ENCODE measurements around the gene FLNC. TPM values are rescaled to one million over a fixed set of nuclear protein-coding genes. Genes with fewer than 3 reads are reported as not detected.

FLNC gene
- total and polyA plus RNA-seq, 2 experiments from 2014 or later: 46.6 to 60.7 TPM

DNA sequence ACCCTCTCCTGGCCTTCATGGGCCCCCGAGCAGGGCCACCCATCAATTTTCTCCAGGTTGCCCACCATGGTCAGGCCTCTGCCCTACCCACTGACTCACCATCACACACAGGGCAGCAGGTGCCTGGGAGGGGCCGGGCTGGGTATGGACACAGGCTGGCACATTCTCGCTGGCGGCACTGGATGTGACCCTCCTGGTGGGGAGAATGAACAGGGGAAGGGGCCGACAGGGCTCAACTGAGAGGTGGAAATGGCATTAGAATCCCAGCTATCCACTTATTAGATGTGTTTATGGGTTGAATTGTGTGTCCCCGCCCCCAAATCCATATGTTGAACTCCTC, 63.9 kb downstream of the FLNC start:
- no peak overlapping the region for H2AFZ ChIP-seq

DNA sequence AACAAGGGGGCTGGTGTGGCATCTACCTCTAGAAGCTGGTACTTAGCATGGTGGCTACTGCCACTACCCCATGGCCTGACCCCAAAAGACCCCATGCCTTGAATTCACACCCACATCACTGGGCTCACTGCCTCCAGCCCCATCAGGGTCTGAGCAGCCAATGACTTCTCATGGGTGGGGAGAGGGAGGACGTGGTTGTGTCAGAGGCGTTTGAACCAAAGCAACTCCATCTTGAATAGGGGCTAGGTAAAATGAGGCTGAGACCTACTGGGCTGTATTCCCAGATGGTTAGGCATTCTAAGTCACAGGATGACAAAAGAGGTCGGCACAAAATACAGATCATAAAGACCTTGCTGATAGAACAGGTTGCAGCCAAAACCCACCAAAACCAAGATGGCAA, 65.1 kb downstream of the FLNC start:
- Histone ChIP-seq H3K4me1 (ENCODE audit: insufficient read depth) (no peaks in the 10 kb centered on the region), H3K4me2 (no peak overlapping the region), H3K9me2 (replicated peaks; ENCODE audit: insufficient read depth) (no peaks in the 10 kb centered on the region), H3K27ac (no peak overlapping the region), H3K79me2 (no peaks in the 10 kb centered on the region), H3K9me3 (ENCODE audit: low read depth) (no peaks in the 10 kb centered on the region), H2AFZ (no peak overlapping the region), H3K36me3 (replicated peaks; ENCODE audit: insufficient read depth, low read depth) (no peaks in the 10 kb centered on the region), H3K27me3 (peaks cover 5% of the 10 kb centered on the region), H3K4me3 (no peak overlapping the region), H4K20me1 (ENCODE audit: insufficient read depth, poor library complexity, severe bottlenecking) (no peaks in the 10 kb centered on the region)
- no peak for DNase-seq (ENCODE audit: low spot score)
- TF ChIP-seq EZH2 (IDR thresholded peaks at IDR 0.05; ENCODE audit: borderline replicate concordance) (no peak), EZH2phosphoT487 (IDR thresholded peaks at IDR 0.05; ENCODE audit: low read depth, severe bottlenecking, unreplicated experiment) (no peak)
- TF ChIP-seq, protein P1, sequence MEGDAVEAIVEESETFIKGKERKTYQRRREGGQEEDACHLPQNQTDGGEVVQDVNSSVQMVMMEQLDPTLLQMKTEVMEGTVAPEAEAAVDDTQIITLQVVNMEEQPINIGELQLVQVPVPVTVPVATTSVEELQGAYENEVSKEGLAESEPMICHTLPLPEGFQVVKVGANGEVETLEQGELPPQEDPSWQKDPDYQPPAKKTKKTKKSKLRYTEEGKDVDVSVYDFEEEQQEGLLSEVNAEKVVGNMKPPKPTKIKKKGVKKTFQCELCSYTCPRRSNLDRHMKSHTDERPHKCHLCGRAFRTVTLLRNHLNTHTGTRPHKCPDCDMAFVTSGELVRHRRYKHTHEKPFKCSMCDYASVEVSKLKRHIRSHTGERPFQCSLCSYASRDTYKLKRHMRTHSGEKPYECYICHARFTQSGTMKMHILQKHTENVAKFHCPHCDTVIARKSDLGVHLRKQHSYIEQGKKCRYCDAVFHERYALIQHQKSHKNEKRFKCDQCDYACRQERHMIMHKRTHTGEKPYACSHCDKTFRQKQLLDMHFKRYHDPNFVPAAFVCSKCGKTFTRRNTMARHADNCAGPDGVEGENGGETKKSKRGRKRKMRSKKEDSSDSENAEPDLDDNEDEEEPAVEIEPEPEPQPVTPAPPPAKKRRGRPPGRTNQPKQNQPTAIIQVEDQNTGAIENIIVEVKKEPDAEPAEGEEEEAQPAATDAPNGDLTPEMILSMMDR (IDR thresholded peaks at IDR 0.05; ENCODE audit: poor library complexity): no peak
- WGBS (ENCODE audit: low lambda C conversion rate, missing lambda C conversion rate): 97% methylated on average over 3 of the region's 3 CpGs

More for the DNA sequence above, 63.9 kb downstream of the FLNC start:
- WGBS (ENCODE audit: low lambda C conversion rate, missing lambda C conversion rate): 98% methylated on average over 6 of the region's 6 CpGs
- no peak for TF ChIP-seq EZH2phosphoT487 (IDR thresholded peaks at IDR 0.05; ENCODE audit: low read depth, severe bottlenecking, unreplicated experiment)
- TF ChIP-seq, protein P1 (IDR thresholded peaks at IDR 0.05; ENCODE audit: poor library complexity): no peak
- no peak for TF ChIP-seq EZH2 (IDR thresholded peaks at IDR 0.05; ENCODE audit: borderline replicate concordance)
- no peak for DNase-seq (ENCODE audit: low spot score)
- Histone ChIP-seq H3K79me2 (no peaks in the 10 kb centered on the region), H4K20me1 (ENCODE audit: insufficient read depth, poor library complexity, severe bottlenecking) (no peaks in the 10 kb centered on the region), H3K27ac (no peak overlapping the region), H3K9me3 (ENCODE audit: low read depth) (no peaks in the 10 kb centered on the region), H3K4me3 (no peak overlapping the region), H3K36me3 (replicated peaks; ENCODE audit: insufficient read depth, low read depth) (no peaks in the 10 kb centered on the region), H3K9me2 (replicated peaks; ENCODE audit: insufficient read depth) (no peaks in the 10 kb centered on the region), H3K4me1 (ENCODE audit: insufficient read depth) (no peaks in the 10 kb centered on the region), H3K4me2 (no peak overlapping the region), H3K27me3 (peaks cover 5% of the 10 kb centered on the region)

DNA sequence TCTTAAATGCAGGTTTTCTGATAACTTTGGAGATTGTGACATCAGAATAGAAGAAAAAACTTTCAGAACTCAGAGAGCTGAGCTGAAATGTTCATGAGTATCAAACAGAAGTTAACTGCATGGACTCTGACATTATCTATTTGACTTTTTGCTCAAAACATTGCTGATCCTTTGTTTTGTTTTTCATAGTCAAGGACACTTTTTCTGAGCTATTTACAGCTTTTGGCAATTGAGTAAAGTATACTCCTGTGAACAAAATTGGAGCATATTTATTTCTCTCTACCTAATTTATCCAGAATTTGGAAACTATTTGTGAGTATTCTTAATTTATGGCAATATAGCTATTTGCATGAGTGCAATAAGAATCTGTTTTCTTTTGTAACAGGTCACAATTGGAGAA, 69.2 kb downstream of the FLNC start:
- DNase-seq (ENCODE audit: low spot score): no peak
- H3K9me2 ChIP-seq (replicated peaks; ENCODE audit: insufficient read depth): no peaks in the 10 kb centered on the region
- no peaks in the 10 kb centered on the region for H3K79me2 ChIP-seq
- H2AFZ ChIP-seq: no peak overlapping the region
- H3K4me3 ChIP-seq: no peak overlapping the region
- H3K4me2 ChIP-seq: no peak overlapping the region
- no peaks in the 10 kb centered on the region for H4K20me1 ChIP-seq (ENCODE audit: insufficient read depth, poor library complexity, severe bottlenecking)
- TF ChIP-seq EZH2 (IDR thresholded peaks at IDR 0.05; ENCODE audit: borderline replicate concordance) (no peak), EZH2phosphoT487 (IDR thresholded peaks at IDR 0.05; ENCODE audit: low read depth, severe bottlenecking, unreplicated experiment) (no peak)
- TF ChIP-seq, protein P1 (IDR thresholded peaks at IDR 0.05; ENCODE audit: poor library complexity): no peak
- H3K9me3 ChIP-seq (ENCODE audit: low read depth): no peaks in the 10 kb centered on the region
- no peaks in the 10 kb centered on the region for H3K36me3 ChIP-seq (replicated peaks; ENCODE audit: insufficient read depth, low read depth)
- no peak overlapping the region for H3K27ac ChIP-seq
- no peaks in the 10 kb centered on the region for H3K4me1 ChIP-seq (ENCODE audit: insufficient read depth)
- no peaks in the 10 kb centered on the region for H3K27me3 ChIP-seq

DNA sequence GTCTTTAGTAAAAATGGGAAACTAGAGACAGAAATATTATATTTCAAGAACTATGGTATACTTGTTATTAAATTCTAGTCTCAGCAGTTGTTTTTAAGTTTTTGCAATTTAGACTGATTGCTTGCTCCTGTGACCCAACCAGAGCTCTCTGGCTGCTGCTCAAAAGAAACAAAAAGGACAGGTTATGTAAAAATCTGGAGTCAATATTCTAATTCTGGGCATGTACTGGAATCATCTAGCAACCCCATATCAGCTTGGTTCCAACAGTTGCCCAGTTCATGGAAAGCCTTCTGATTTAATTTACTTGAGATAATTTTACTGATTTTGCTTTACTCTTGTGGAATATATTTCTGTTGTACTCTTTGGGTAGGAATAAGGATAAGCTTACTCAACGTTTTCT, 70.0 kb downstream of the FLNC start:
- Histone ChIP-seq H3K79me2 (no peaks in the 10 kb centered on the region), H3K27me3 (no peaks in the 10 kb centered on the region), H2AFZ (no peak overlapping the region), H3K9me2 (replicated peaks; ENCODE audit: insufficient read depth) (no peaks in the 10 kb centered on the region), H3K4me3 (no peak overlapping the region), H3K4me1 (ENCODE audit: insufficient read depth) (no peaks in the 10 kb centered on the region), H3K36me3 (replicated peaks; ENCODE audit: insufficient read depth, low read depth) (no peaks in the 10 kb centered on the region), H4K20me1 (ENCODE audit: insufficient read depth, poor library complexity, severe bottlenecking) (no peaks in the 10 kb centered on the region), H3K27ac (no peak overlapping the region), H3K9me3 (ENCODE audit: low read depth) (no peaks in the 10 kb centered on the region), H3K4me2 (no peak overlapping the region)
- WGBS (ENCODE audit: low lambda C conversion rate, missing lambda C conversion rate): 83% methylated on average over 1 of the region's 1 CpG
- TF ChIP-seq EZH2phosphoT487 (IDR thresholded peaks at IDR 0.05; ENCODE audit: low read depth, severe bottlenecking, unreplicated experiment) (no peak), EZH2 (IDR thresholded peaks at IDR 0.05; ENCODE audit: borderline replicate concordance) (no peak)
- TF ChIP-seq, protein P1 (IDR thresholded peaks at IDR 0.05; ENCODE audit: poor library complexity): no peak
- DNase-seq (ENCODE audit: low spot score): no peak

Measured in hepatocyte (in vitro differentiated cells).